Breast epithelium (tissue), 4 donors: ENCODE measurements around the gene DNAH17. TPM values are rescaled to one million over a fixed set of nuclear protein-coding genes. Genes with fewer than 3 reads are reported as not detected.

ENCODE experiments used
- DNase-seq, 2 donors: peaks; one replicate each; pipeline ENCODE4 v3.0.0-alpha.2; 2019; ENCODE audit warnings: low spot score in 2 of 2
- H3K27ac ChIP-seq, 2 donors: fragments of 200-600 bp; sonication (generic) in 1 of 2; one replicate each; pipeline ENCODE4 v1.5.1; 2016 to 2019; ENCODE audit warnings: mild to moderate bottlenecking in 1 of 2
- H3K27me3 ChIP-seq, 2 donors: fragments of 200-600 bp; sonication (generic) in 1 of 2; one replicate each; pipeline versions ENCODE4 v1.5.1 to v1.6.0; 2017 to 2019; ENCODE audit warnings: control low read depth in 1 of 2, mild to moderate bottlenecking in 1 of 2
- H3K36me3 ChIP-seq: fragments of 200-600 bp; one replicate; pipeline ENCODE4 v1.5.1; 2019
- H3K4me1 ChIP-seq, 2 donors: fragments of 200-600 bp; sonication (generic); one replicate each; pipeline ENCODE4 v1.5.1; 2016 to 2019; ENCODE audit warnings: control low read depth in 1 of 2
- H3K4me3 ChIP-seq, 3 donors: fragments of 200-600 bp; sonication (generic); 1 replicate in 2 of 3; 2 replicates in 1 of 3; pipeline ENCODE4 v1.5.1; 2016 to 2019; ENCODE audit warnings: mild to moderate bottlenecking in 3 of 3, moderate library complexity in 2 of 3
- H3K9me3 ChIP-seq, 2 donors: fragments of 200-600 bp; sonication (generic) in 1 of 2; one replicate each; pipeline ENCODE4 v1.5.1; 2016 to 2019; ENCODE audit warnings: control low read depth in 1 of 2
- POLR2A ChIP-seq: fragments of 450-650 bp; IDR thresholded peaks from one replicate; pipeline ENCODE4 v1.6.1; 2016; ENCODE audit warnings: antibody characterized with exemption, mild to moderate bottlenecking, moderate library complexity
- POLR2AphosphoS5 ChIP-seq, 3 donors: sonication (generic); formaldehyde crosslinking; IDR thresholded peaks; one replicate each; pipeline ENCODE4 v1.6.1; 2017; ENCODE audit warnings: antibody characterized with exemption in 3 of 3
- intact Hi-C: fragments of 100-400 bp; cut with DNase I; formaldehyde crosslinking; loops from one replicate; pipeline ENCODE4 v1.15.1; 2023; ENCODE audit warnings: low total_unique reads
- total RNA-seq, 3 donors: library from RNA; depleted of rRNA; stranded (reverse); fragments of >200 nt; gene quantifications; one replicate each; pipeline ENCODE4 v1.1.0, GENCODE V29; 2016
- TF ChIP-seq, protein P1 (sequence below), 3 donors: fragments of 450-650 bp; IDR thresholded peaks; one replicate each; pipeline ENCODE4 v1.5.1; 2016 to 2017; ENCODE audit warnings: antibody characterized with exemption in 3 of 3, mild to moderate bottlenecking in 3 of 3, moderate library complexity in 3 of 3

The DNAH17 gene
- total RNA-seq, 3 donors from 2014 or later = 0.15 to 0.33 TPM; not detected in 1

DNA sequence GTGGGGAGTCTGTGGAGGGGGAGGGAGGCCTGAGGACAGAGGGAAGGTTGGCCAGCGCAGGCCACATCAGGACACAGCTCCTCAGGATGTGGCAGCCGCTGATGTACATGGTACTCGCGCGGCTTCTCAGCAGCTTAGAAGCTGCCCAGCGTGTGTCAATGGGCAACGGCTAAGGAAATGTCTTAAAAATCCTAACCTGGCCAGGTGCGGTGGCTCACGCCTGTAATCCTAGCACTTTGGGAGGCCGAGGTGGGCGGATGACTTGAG, 145.6 kb downstream of the DNAH17 start:
- TF ChIP-seq, protein P1, sequence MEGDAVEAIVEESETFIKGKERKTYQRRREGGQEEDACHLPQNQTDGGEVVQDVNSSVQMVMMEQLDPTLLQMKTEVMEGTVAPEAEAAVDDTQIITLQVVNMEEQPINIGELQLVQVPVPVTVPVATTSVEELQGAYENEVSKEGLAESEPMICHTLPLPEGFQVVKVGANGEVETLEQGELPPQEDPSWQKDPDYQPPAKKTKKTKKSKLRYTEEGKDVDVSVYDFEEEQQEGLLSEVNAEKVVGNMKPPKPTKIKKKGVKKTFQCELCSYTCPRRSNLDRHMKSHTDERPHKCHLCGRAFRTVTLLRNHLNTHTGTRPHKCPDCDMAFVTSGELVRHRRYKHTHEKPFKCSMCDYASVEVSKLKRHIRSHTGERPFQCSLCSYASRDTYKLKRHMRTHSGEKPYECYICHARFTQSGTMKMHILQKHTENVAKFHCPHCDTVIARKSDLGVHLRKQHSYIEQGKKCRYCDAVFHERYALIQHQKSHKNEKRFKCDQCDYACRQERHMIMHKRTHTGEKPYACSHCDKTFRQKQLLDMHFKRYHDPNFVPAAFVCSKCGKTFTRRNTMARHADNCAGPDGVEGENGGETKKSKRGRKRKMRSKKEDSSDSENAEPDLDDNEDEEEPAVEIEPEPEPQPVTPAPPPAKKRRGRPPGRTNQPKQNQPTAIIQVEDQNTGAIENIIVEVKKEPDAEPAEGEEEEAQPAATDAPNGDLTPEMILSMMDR (IDR thresholded peaks at IDR 0.05) = no peak
- TF ChIP-seq POLR2AphosphoS5 (IDR thresholded peaks at IDR 0.05) (no peak), POLR2A (no peak)
- Histone ChIP-seq H3K27ac (no peak overlapping the region), H3K4me3 (no peak overlapping the region), H3K36me3 (no peaks in the 10 kb centered on the region), H3K4me1 (no peaks in the 10 kb centered on the region), H3K27me3 (peaks cover 0 to 3% of the 10 kb centered on the region in 2 donors), H3K9me3 (no peaks in the 10 kb centered on the region)
- intact Hi-C loops = no loop called here
- DNase-seq = no peak

DNA sequence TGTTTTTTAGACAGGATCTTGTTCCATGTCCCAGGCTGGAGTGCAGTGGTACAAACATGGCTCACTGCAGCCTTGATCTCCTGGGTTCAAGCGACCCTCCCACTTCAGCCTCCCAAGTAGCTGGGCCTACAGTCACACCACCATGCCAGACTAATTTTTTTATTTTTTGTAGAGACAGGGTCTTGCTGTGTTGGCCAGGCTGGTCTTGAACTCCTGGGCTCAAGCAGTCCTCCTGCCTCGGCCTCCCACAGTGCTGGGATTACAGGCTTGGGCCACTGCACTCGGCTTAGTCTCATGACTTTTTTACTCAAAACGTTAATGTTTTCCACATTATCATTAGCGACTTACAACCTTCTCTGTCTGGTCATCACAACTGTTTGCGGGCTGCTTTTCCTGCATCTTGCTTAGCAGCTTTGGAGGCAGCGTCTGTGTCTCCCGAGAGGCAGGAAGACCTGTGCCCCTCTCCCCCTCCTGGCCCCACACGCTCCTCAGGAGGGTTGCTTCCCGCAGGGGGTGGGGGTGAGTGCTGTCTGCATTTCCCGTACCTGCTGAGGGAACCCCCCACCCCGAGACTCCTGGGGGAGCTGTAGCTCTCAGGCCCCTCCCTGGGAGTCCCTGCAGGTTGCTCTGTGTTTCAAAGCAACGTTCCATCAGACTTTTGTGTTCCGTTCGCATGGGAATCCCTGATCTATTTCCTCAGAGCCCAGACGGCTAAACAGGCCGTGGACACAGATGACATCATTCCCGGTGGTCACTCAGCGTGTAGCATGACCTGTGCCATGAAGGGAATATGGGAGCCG, 146.1 kb downstream of the DNAH17 start:
- H3K27ac ChIP-seq = no peak overlapping the region
- no peaks in the 10 kb centered on the region for H3K27me3 ChIP-seq
- H3K4me3 ChIP-seq = no peak overlapping the region
- DNase-seq = no peak
- no peaks in the 10 kb centered on the region for H3K4me1 ChIP-seq
- TF ChIP-seq POLR2AphosphoS5 (IDR thresholded peaks at IDR 0.05) = no peak
- TF ChIP-seq, protein P1 (IDR thresholded peaks at IDR 0.05) = no peak
- TF ChIP-seq POLR2A = no peak
- intact Hi-C loops = no loop called here
- no peaks in the 10 kb centered on the region for H3K9me3 ChIP-seq
- H3K36me3 ChIP-seq = no peaks in the 10 kb centered on the region

DNA sequence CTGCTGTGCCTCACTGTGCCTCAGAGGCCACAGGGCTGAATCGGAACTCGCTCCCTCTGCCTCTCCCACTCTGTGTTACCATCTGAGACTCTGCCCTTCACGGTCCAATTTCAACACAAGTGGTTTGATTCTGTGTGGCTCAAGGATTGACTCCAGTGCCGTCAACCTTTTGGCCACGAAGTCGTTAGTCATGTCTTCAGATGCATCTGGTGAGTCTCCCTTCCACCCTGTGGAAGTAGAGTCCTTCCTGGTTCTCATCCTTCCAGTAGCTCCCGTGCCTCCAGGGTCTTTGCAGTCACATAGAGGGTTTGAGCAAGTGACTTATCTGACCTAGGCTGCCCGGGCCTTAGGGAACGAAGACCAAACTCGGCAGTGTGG, 147.6 kb downstream of the DNAH17 start:
- Histone ChIP-seq H3K4me1 (no peaks in the 10 kb centered on the region), H3K27me3 (no peaks in the 10 kb centered on the region), H3K9me3 (no peaks in the 10 kb centered on the region), H3K36me3 (no peaks in the 10 kb centered on the region), H3K27ac (peak overlapping the region in 1 of 2 donors; percentile 44), H3K4me3 (no peak overlapping the region)
- TF ChIP-seq POLR2AphosphoS5 (IDR thresholded peaks at IDR 0.05) (no peak), POLR2A (no peak)
- TF ChIP-seq, protein P1 (IDR thresholded peaks at IDR 0.05) = no peak
- no peak for DNase-seq
- intact Hi-C loops = loop anchor here (10.0 kb wide), 1 partner anchor 145 kb away; no protein-coding TSS in a partner anchor

DNA sequence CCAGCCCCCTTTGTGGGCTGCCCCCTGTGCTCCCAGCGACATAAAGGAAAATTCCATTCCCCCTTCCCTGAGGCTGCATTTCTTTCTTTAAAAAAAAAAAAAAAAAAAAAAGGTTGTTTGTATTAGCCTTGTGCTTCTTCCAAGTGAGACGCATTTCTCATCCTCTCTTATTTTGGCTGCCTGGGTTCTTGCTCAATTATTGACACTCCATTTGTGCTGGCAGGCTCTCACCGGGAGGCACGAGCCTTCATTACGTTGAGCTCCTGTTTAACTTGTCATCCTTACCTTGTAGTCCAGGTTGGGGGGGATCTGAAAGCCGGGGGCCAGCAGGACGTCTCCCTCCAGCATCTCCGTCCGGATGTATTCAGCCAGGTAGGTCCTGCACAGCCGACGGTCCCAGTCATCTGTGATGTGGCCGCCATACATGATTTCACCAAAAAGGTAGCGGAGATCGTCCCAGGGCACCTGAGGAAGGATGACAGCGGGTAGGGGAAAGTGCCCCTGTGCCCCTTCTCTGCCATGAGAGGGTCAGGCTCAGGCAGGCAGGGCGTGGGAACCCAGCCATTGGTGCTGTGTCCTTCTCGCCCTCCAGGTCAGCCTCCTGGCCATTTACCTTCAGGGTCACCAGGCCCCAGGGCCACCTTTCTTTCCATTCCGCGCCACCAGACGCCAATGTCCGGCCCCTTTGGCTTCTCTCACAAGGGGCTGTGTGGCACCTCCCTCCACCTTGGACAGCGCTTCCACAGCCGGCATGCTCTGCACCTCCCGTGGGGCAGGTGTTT, 148.2 kb downstream of the DNAH17 start:
- H3K9me3 ChIP-seq = no peaks in the 10 kb centered on the region
- DNase-seq = peak in 1 of 2 donors; percentile 37
- H3K4me3 ChIP-seq = no peak overlapping the region
- no peaks in the 10 kb centered on the region for H3K36me3 ChIP-seq
- H3K4me1 ChIP-seq = no peaks in the 10 kb centered on the region
- TF ChIP-seq, protein P1 (IDR thresholded peaks at IDR 0.05) = no peak
- TF ChIP-seq POLR2A = no peak
- no peak for TF ChIP-seq POLR2AphosphoS5 (IDR thresholded peaks at IDR 0.05)
- H3K27ac ChIP-seq = peak overlapping the region; percentile 29 to 44
- intact Hi-C loops = loop anchor here (10.0 kb wide), 1 partner anchor 144 kb away; no protein-coding TSS in a partner anchor
- H3K27me3 ChIP-seq = no peaks in the 10 kb centered on the region

DNA sequence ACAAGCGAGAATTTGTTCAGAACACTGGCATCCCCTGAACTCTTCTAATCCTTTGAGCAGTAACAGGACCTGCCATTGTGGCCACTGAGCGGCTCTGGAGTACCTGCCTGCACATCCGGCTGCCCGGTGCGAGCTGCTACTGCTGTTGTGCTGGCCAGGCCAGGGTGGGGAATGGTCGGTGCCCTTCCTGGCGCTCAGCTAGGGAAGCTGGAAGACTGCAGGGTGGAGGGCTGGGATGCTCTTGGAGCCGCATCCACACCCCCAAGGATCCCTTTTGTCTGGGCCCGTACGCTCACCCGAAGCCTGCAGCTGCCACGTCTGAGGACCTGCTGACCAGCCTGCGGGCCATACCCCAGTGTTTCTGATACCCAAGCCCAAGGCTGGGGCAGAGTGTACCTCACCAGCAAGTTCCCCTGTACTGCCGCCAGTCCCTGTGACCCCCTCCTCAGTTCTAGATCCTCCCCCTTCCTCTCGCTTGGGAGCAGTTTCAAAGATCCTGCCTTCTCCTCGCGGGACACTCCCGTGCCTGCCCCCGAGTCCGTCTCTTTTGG, 149.1 kb downstream of the DNAH17 start:
- TF ChIP-seq, protein P1 (IDR thresholded peaks at IDR 0.05) = no peak
- TF ChIP-seq POLR2AphosphoS5 (IDR thresholded peaks at IDR 0.05) (no peak), POLR2A (no peak)
- peak overlapping the region; percentile 17 to 43 for H3K27ac ChIP-seq
- no peaks in the 10 kb centered on the region for H3K4me1 ChIP-seq
- no peaks in the 10 kb centered on the region for H3K9me3 ChIP-seq
- no peaks in the 10 kb centered on the region for H3K27me3 ChIP-seq
- H3K36me3 ChIP-seq = no peaks in the 10 kb centered on the region
- DNase-seq = no peak
- intact Hi-C loops = loop anchor here (10.0 kb wide), 1 partner anchor 143 kb away; no protein-coding TSS in a partner anchor
- H3K4me3 ChIP-seq = no peak overlapping the region
